GM12878 (cell line): Measurements from ENCODE around the gene GMDS.

Experiments used
- BACH1 ChIP-seq: fragments of 450-650 bp; IDR thresholded peaks from 2 replicates; pipeline ENCODE4 v1.6.1; 2017; ENCODE audit warnings: mild to moderate bottlenecking, borderline replicate concordance
- CBX5 ChIP-seq: sonication (generic); IDR thresholded peaks from 2 replicates; pipeline ENCODE4 v1.6.1; 2016; ENCODE audit warnings: low read depth, moderate library complexity, mild to moderate bottlenecking, inconsistent platforms
- CEBPB ChIP-seq, 2 experiments: fragments of 150-350 bp in 1 of 2; IDR thresholded peaks; 2 replicates each; pipeline ENCODE4 v1.6.1; 2012 to 2014; ENCODE audit warnings: low read depth in 2 of 2, low read length in 2 of 2, borderline replicate concordance in 1 of 2, inconsistent platforms in 1 of 2
- CREB1 ChIP-seq: IDR thresholded peaks from 2 replicates; pipeline ENCODE4 v1.6.1; 2012; ENCODE audit warnings: low read depth, mild to moderate bottlenecking, inconsistent platforms
- IRF4 ChIP-seq: IDR thresholded peaks from 2 replicates; pipeline ENCODE4 v1.6.1; 2011; ENCODE audit warnings: low read depth, low read length
- MXI1 ChIP-seq: fragments of 150-350 bp; IDR thresholded peaks from 2 replicates; pipeline ENCODE4 v1.6.1; 2011; ENCODE audit warnings: low read depth, mild to moderate bottlenecking, inconsistent platforms, low read length, improper control_type of control experiment
- POLR2A ChIP-seq: IDR thresholded peaks from 2 replicates; pipeline ENCODE4 v1.6.1; 2011; ENCODE audit warnings: low read depth, mild to moderate bottlenecking, low read length
- POLR2AphosphoS5 ChIP-seq: IDR thresholded peaks from 2 replicates; pipeline ENCODE4 v1.6.1; 2011; ENCODE audit warnings: mild to moderate bottlenecking, low read length, inconsistent platforms
- RFX5 ChIP-seq: IDR thresholded peaks from 2 replicates; pipeline ENCODE4 v1.6.1; 2011; ENCODE audit warnings: low read depth, low read length, improper control_type of control experiment
- TAF1 ChIP-seq: IDR thresholded peaks from 2 replicates; pipeline ENCODE4 v1.6.1; 2011; ENCODE audit warnings: mild to moderate bottlenecking, low read depth, low read length, borderline replicate concordance
- TF ChIP-seq, protein P1 (sequence below), 3 experiments: IDR thresholded peaks in 2 of 3; conservative IDR thresholded peaks in 1 of 3; 2 replicates each; pipeline ENCODE4 v1.5.1; 2011; ENCODE audit warnings: low read depth in 3 of 3, low read length in 3 of 3, mild to moderate bottlenecking in 3 of 3, control low read depth in 2 of 3, moderate library complexity in 2 of 3, inconsistent platforms in 1 of 3, mixed read lengths in 1 of 3; ENCODE audit not compliant: control insufficient read depth in 2 of 3, insufficient read depth in 1 of 3; ENCODE audit errors: extremely low read depth in 1 of 3
- TF ChIP-seq, protein P2 (sequence below): fragments of 450-650 bp; IDR thresholded peaks from 2 replicates; pipeline ENCODE4 v1.6.1; 2016; ENCODE audit warnings: mild to moderate bottlenecking
- TF ChIP-seq, protein P3 (sequence below): fragments of 450-650 bp; IDR thresholded peaks from 2 replicates; pipeline ENCODE4 v1.6.1; 2017; ENCODE audit warnings: low read depth, mild to moderate bottlenecking, moderate library complexity
- TF ChIP-seq, protein P4 (sequence below): IDR thresholded peaks from 2 replicates; pipeline ENCODE4 v1.6.1; 2012; ENCODE audit warnings: low read depth, low read length, improper control_type of control experiment

DNA sequence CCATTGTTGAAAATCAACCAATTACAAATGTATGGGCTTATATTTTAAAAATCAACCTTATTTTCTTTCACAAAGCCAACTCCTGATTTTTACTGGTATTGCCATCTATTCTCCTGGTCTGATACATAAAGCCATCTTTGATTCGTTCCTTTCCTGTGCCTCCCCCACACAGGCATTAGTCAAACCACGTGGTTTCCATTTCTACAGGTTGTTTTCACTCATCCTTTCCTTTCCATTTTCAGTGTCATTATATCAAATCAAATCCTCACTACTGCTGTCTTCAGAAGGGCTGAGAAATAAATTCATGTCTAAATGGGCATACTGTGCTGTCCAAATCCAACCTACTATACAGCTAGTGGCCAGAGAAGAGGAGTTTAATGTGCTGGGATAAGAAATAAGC lies 354.4 kb downstream of the GMDS start:
- TF ChIP-seq, protein P1, sequence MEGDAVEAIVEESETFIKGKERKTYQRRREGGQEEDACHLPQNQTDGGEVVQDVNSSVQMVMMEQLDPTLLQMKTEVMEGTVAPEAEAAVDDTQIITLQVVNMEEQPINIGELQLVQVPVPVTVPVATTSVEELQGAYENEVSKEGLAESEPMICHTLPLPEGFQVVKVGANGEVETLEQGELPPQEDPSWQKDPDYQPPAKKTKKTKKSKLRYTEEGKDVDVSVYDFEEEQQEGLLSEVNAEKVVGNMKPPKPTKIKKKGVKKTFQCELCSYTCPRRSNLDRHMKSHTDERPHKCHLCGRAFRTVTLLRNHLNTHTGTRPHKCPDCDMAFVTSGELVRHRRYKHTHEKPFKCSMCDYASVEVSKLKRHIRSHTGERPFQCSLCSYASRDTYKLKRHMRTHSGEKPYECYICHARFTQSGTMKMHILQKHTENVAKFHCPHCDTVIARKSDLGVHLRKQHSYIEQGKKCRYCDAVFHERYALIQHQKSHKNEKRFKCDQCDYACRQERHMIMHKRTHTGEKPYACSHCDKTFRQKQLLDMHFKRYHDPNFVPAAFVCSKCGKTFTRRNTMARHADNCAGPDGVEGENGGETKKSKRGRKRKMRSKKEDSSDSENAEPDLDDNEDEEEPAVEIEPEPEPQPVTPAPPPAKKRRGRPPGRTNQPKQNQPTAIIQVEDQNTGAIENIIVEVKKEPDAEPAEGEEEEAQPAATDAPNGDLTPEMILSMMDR (IDR thresholded peaks at IDR 0.05 in 2 of 3, conservative IDR thresholded peaks at IDR 0.05 in 1 of 3; ENCODE audit: control insufficient read depth in 2 of 3, extremely low read depth in 1 of 3, insufficient read depth in 1 of 3, low read depth in 3 of 3, low read length in 3 of 3), result no peak
- no peak for TF ChIP-seq BACH1
- no peak for TF ChIP-seq TAF1
- TF ChIP-seq, protein P2, sequence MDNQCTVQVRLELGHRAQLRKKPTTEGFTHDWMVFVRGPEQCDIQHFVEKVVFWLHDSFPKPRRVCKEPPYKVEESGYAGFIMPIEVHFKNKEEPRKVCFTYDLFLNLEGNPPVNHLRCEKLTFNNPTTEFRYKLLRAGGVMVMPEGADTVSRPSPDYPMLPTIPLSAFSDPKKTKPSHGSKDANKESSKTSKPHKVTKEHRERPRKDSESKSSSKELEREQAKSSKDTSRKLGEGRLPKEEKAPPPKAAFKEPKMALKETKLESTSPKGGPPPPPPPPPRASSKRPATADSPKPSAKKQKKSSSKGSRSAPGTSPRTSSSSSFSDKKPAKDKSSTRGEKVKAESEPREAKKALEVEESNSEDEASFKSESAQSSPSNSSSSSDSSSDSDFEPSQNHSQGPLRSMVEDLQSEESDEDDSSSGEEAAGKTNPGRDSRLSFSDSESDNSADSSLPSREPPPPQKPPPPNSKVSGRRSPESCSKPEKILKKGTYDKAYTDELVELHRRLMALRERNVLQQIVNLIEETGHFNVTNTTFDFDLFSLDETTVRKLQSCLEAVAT, result no peak
- TF ChIP-seq, protein P3, sequence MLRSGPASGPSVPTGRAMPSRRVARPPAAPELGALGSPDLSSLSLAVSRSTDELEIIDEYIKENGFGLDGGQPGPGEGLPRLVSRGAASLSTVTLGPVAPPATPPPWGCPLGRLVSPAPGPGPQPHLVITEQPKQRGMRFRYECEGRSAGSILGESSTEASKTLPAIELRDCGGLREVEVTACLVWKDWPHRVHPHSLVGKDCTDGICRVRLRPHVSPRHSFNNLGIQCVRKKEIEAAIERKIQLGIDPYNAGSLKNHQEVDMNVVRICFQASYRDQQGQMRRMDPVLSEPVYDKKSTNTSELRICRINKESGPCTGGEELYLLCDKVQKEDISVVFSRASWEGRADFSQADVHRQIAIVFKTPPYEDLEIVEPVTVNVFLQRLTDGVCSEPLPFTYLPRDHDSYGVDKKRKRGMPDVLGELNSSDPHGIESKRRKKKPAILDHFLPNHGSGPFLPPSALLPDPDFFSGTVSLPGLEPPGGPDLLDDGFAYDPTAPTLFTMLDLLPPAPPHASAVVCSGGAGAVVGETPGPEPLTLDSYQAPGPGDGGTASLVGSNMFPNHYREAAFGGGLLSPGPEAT, result no peak
- TF ChIP-seq CREB1, result no peak
- no peak for TF ChIP-seq MXI1
- no peak for TF ChIP-seq POLR2AphosphoS5
- TF ChIP-seq POLR2A, result no peak
- no peak for TF ChIP-seq CBX5
- TF ChIP-seq CEBPB (IDR thresholded peaks at IDR 0.05; ENCODE audit: borderline replicate concordance in 1 of 2, low read depth in 2 of 2, low read length in 2 of 2), result no peak
- no peak for TF ChIP-seq IRF4
- no peak for TF ChIP-seq RFX5
- TF ChIP-seq, protein P4, sequence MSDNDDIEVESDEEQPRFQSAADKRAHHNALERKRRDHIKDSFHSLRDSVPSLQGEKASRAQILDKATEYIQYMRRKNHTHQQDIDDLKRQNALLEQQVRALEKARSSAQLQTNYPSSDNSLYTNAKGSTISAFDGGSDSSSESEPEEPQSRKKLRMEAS, result no peak
